ENCODE data around the gene TNFSF12. TPM values are rescaled to one million over a fixed set of nuclear protein-coding genes. Genes with fewer than 3 reads are reported as not detected.
"Not testable (repeated sequence)": the region's sequence is repeated elsewhere in the genome, so short reads cannot be mapped to it uniquely, and the experiment has no call there.

TNFSF12 gene
- total and polyA plus RNA-seq, 9 donors = 13.2 to 35.9 (median 27.2) TPM

DNA sequence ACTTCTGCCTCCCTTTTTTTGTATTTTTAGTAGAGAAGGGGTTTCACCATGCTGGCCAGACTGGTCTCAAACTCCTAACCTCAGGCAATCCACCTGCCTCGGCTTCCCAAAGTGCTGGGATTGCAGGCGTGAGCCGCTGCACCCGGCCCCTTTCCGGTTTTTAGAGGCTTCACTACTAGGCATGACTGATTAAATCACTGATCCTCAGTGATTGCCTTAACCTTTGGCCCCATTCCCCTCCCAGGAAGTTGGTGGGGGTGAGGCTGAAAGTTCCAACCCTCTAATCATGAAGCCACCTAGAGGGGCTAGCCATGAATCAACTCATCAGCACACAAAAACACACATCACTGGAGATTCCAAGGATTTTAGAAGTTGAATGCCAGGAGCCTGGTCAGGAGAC is 48.7 kb downstream of the TNFSF12 start:
- H3K4me1 ChIP-seq (ENCODE audit: control insufficient read depth, insufficient read depth, low read length); DNase-seq; H3K9me3 ChIP-seq (replicated peaks; ENCODE audit: control insufficient read depth, low read depth, low read length); H3K27ac ChIP-seq (ENCODE audit: low read length); H3K27me3 ChIP-seq (ENCODE audit: control insufficient read depth, insufficient read depth, low read length); H3K4me3 ChIP-seq (ENCODE audit: low read length): not testable (repeated sequence)
- peaks cover 74% of the 10 kb centered on the region for H3K36me3 ChIP-seq (ENCODE audit: control insufficient read depth, insufficient read depth, low read length)
- no CpG with 5 or more reads among the region's 5 CpGs for WGBS (ENCODE audit: insufficient coverage)

DNA sequence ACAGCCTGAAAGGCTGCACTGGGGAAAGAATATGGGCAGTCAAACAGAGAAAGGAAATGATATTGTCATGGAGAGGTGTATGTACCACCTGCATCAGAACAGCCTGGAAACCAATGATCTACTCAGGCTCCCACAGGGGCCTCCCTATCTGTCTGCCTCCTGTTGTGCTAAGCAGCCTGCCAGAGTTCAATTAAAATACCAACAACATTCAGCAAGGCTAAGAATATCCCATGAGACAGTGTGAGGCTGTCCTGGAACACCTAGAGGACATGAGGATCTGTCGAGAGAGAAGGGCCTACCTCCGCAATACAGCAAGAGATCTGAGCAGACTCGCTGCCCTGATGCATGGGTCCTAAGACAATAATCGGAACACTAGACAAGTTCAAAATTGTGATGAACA is 57.4 kb downstream of the TNFSF12 start:
- Histone ChIP-seq H3K4me1 (ENCODE audit: control insufficient read depth, insufficient read depth, low read length) (no peaks in the 10 kb centered on the region), H3K27ac (ENCODE audit: low read length) (peak overlapping the region; percentile 32), H3K36me3 (ENCODE audit: control insufficient read depth, insufficient read depth, low read length) (peaks cover 52% of the 10 kb centered on the region), H3K27me3 (ENCODE audit: control insufficient read depth, insufficient read depth, low read length) (no peaks in the 10 kb centered on the region), H3K4me3 (ENCODE audit: low read length) (no peak overlapping the region), H3K9me3 (replicated peaks; ENCODE audit: control insufficient read depth, low read depth, low read length) (no peaks in the 10 kb centered on the region)
- WGBS (ENCODE audit: insufficient coverage) = 93% methylated on average over 2 of the region's 4 CpGs
- no peak for DNase-seq

Other genes starting within 250 kb of the TNFSF12 start
Only the 30 nearest of the 32 such genes appear.
- gene NEURL4, start 219.7 kb upstream of the TNFSF12 start, total RNA-seq = 17.7 TPM
- gene NEURL4, start 219.7 kb upstream of the TNFSF12 start, polyA plus RNA-seq (ENCODE audit: insufficient read depth in 1 of 8, insufficient read length in 8 of 8, low replicate concordance in 1 of 8) = 10 to 100 TPM; 13.3 to 21.7 (median 19.2) TPM
- 12.1 TPM for gene ACAP1, start 212.5 kb upstream of the TNFSF12 start, total RNA-seq
- gene ACAP1, start 212.5 kb upstream of the TNFSF12 start, polyA plus RNA-seq (ENCODE audit: insufficient read depth in 1 of 8, insufficient read length in 8 of 8, low replicate concordance in 1 of 8) = 10 to 100 TPM in 2 of 8 donors, 1 to 10 TPM in 6; 4.7 to 10.2 (median 7.2) TPM
- gene KCTD11, start 196.9 kb upstream of the TNFSF12 start, total RNA-seq = 4.7 TPM
- gene KCTD11, start 196.9 kb upstream of the TNFSF12 start, polyA plus RNA-seq (ENCODE audit: insufficient read depth in 1 of 8, insufficient read length in 8 of 8, low replicate concordance in 1 of 8) = 10 to 100 TPM in 1 of 8 donors, 1 to 10 TPM in 7; 6.8 to 10.5 (median 7.9) TPM
- gene TMEM95, start 193.9 kb upstream of the TNFSF12 start, total RNA-seq = not detected
- gene TMEM95, start 193.9 kb upstream of the TNFSF12 start, polyA plus RNA-seq (ENCODE audit: insufficient read depth in 1 of 8, insufficient read length in 8 of 8, low replicate concordance in 1 of 8) = not detected
- 0.31 TPM for gene TNK1, start 168.0 kb upstream of the TNFSF12 start, total RNA-seq
- 1 to 10 TPM in 2 of 8 donors, under 1 TPM in 6; 0.23 to 1.3 (median 0.70) TPM for gene TNK1, start 168.0 kb upstream of the TNFSF12 start, polyA plus RNA-seq (ENCODE audit: insufficient read depth in 1 of 8, insufficient read length in 8 of 8, low replicate concordance in 1 of 8)
- 14.2 TPM for gene PLSCR3, start 154.5 kb upstream of the TNFSF12 start, total RNA-seq
- gene PLSCR3, start 154.5 kb upstream of the TNFSF12 start, polyA plus RNA-seq (ENCODE audit: insufficient read depth in 1 of 8, insufficient read length in 8 of 8, low replicate concordance in 1 of 8) = 10 to 100 TPM; 24.2 to 38.9 (median 30.0) TPM
- 100 TPM for gene TMEM256, start 145.0 kb upstream of the TNFSF12 start, total RNA-seq
- gene TMEM256, start 145.0 kb upstream of the TNFSF12 start, polyA plus RNA-seq (ENCODE audit: insufficient read depth in 1 of 8, insufficient read length in 8 of 8, low replicate concordance in 1 of 8) = 10 to 100 TPM; 45.4 to 70.0 (median 57.7) TPM
- gene NLGN2, start 141.2 kb upstream of the TNFSF12 start, total RNA-seq = 7.7 TPM
- gene NLGN2, start 141.2 kb upstream of the TNFSF12 start, polyA plus RNA-seq (ENCODE audit: insufficient read depth in 1 of 8, insufficient read length in 8 of 8, low replicate concordance in 1 of 8) = 10 to 100 TPM; 20.6 to 36.2 (median 27.0) TPM
- gene SPEM1, start 128.7 kb upstream of the TNFSF12 start, total RNA-seq = not detected
- gene SPEM1, start 128.7 kb upstream of the TNFSF12 start, polyA plus RNA-seq (ENCODE audit: insufficient read depth in 1 of 8, insufficient read length in 8 of 8, low replicate concordance in 1 of 8) = not detected
- gene SPEM2, start 123.4 kb upstream of the TNFSF12 start, total RNA-seq = not detected
- not detected for gene SPEM2, start 123.4 kb upstream of the TNFSF12 start, polyA plus RNA-seq (ENCODE audit: insufficient read depth in 1 of 8, insufficient read length in 8 of 8, low replicate concordance in 1 of 8)
- not detected for gene SPEM3, start 120.2 kb upstream of the TNFSF12 start, total RNA-seq
- gene SPEM3, start 120.2 kb upstream of the TNFSF12 start, polyA plus RNA-seq (ENCODE audit: insufficient read depth in 1 of 8, insufficient read length in 8 of 8, low replicate concordance in 1 of 8) = under 1 TPM in 1 of 8 donors, not detected in 7; 0.26 TPM
- 0.93 TPM for gene TMEM102, start 113.6 kb upstream of the TNFSF12 start, total RNA-seq
- 1 to 10 TPM in 4 of 8 donors, under 1 TPM in 4; 0.72 to 1.7 (median 0.95) TPM for gene TMEM102, start 113.6 kb upstream of the TNFSF12 start, polyA plus RNA-seq (ENCODE audit: insufficient read depth in 1 of 8, insufficient read length in 8 of 8, low replicate concordance in 1 of 8)
- gene FGF11, start 109.5 kb upstream of the TNFSF12 start, total RNA-seq = 1.6 TPM
- gene FGF11, start 109.5 kb upstream of the TNFSF12 start, polyA plus RNA-seq (ENCODE audit: insufficient read depth in 1 of 8, insufficient read length in 8 of 8, low replicate concordance in 1 of 8) = 1 to 10 TPM; 1.0 to 4.8 (median 2.1) TPM
- 52.8 TPM for gene CHRNB1, start 104.0 kb upstream of the TNFSF12 start, total RNA-seq
- gene CHRNB1, start 104.0 kb upstream of the TNFSF12 start, polyA plus RNA-seq (ENCODE audit: insufficient read depth in 1 of 8, insufficient read length in 8 of 8, low replicate concordance in 1 of 8) = 10 to 100 TPM; 58.0 to 80.8 (median 70.9) TPM
- gene ZBTB4, start 69.4 kb upstream of the TNFSF12 start, total RNA-seq = 14.1 TPM
- 10 to 100 TPM; 20.1 to 31.6 (median 24.5) TPM for gene ZBTB4, start 69.4 kb upstream of the TNFSF12 start, polyA plus RNA-seq (ENCODE audit: insufficient read depth in 1 of 8, insufficient read length in 8 of 8, low replicate concordance in 1 of 8)
- gene SLC35G6, start 67.6 kb upstream of the TNFSF12 start, total RNA-seq = not detected
- under 1 TPM in 6 of 8 donors, not detected in 2; 0.09 to 0.27 (median 0.18) TPM for gene SLC35G6, start 67.6 kb upstream of the TNFSF12 start, polyA plus RNA-seq (ENCODE audit: insufficient read depth in 1 of 8, insufficient read length in 8 of 8, low replicate concordance in 1 of 8)
- gene POLR2A, start 64.7 kb upstream of the TNFSF12 start, total RNA-seq = 30.9 TPM
- 10 to 100 TPM; 42.0 to 81.0 (median 60.8) TPM for gene POLR2A, start 64.7 kb upstream of the TNFSF12 start, polyA plus RNA-seq (ENCODE audit: insufficient read depth in 1 of 8, insufficient read length in 8 of 8, low replicate concordance in 1 of 8)
- gene TNFSF13, start 9.7 kb downstream of the TNFSF12 start, total RNA-seq = 2.2 TPM
- gene TNFSF13, start 9.7 kb downstream of the TNFSF12 start, polyA plus RNA-seq (ENCODE audit: insufficient read depth in 1 of 8, insufficient read length in 8 of 8, low replicate concordance in 1 of 8) = 1 to 10 TPM; 3.5 to 5.9 (median 4.3) TPM
- gene SENP3, start 12.9 kb downstream of the TNFSF12 start, total RNA-seq = 34.5 TPM
- 10 to 100 TPM; 33.8 to 43.6 (median 41.7) TPM for gene SENP3, start 12.9 kb downstream of the TNFSF12 start, polyA plus RNA-seq (ENCODE audit: insufficient read depth in 1 of 8, insufficient read length in 8 of 8, low replicate concordance in 1 of 8)
- 15.7 TPM for gene CD68, start 30.6 kb downstream of the TNFSF12 start, total RNA-seq
- gene CD68, start 30.6 kb downstream of the TNFSF12 start, polyA plus RNA-seq (ENCODE audit: insufficient read depth in 1 of 8, insufficient read length in 8 of 8, low replicate concordance in 1 of 8) = 10 to 100 TPM; 20.2 to 56.6 (median 38.8) TPM
- gene MPDU1, start 34.8 kb downstream of the TNFSF12 start, total RNA-seq = 34.4 TPM
- 10 to 100 TPM; 43.2 to 63.6 (median 50.2) TPM for gene MPDU1, start 34.8 kb downstream of the TNFSF12 start, polyA plus RNA-seq (ENCODE audit: insufficient read depth in 1 of 8, insufficient read length in 8 of 8, low replicate concordance in 1 of 8)
- 1.4 TPM for gene SOX15, start 41.0 kb downstream of the TNFSF12 start, total RNA-seq
- 1 to 10 TPM; 1.6 to 4.1 (median 2.0) TPM for gene SOX15, start 41.0 kb downstream of the TNFSF12 start, polyA plus RNA-seq (ENCODE audit: insufficient read depth in 1 of 8, insufficient read length in 8 of 8, low replicate concordance in 1 of 8)
- 35.1 TPM for gene FXR2, start 65.8 kb downstream of the TNFSF12 start, total RNA-seq
- gene FXR2, start 65.8 kb downstream of the TNFSF12 start, polyA plus RNA-seq (ENCODE audit: insufficient read depth in 1 of 8, insufficient read length in 8 of 8, low replicate concordance in 1 of 8) = 10 to 100 TPM; 31.4 to 37.2 (median 34.9) TPM
- gene SAT2, start 78.8 kb downstream of the TNFSF12 start, total RNA-seq = 72.1 TPM
- gene SAT2, start 78.8 kb downstream of the TNFSF12 start, polyA plus RNA-seq (ENCODE audit: insufficient read depth in 1 of 8, insufficient read length in 8 of 8, low replicate concordance in 1 of 8) = 10 to 100 TPM; 61.5 to 82.1 (median 69.9) TPM
- 0.58 TPM for gene SHBG, start 81.1 kb downstream of the TNFSF12 start, total RNA-seq
- gene SHBG, start 81.1 kb downstream of the TNFSF12 start, polyA plus RNA-seq (ENCODE audit: insufficient read depth in 1 of 8, insufficient read length in 8 of 8, low replicate concordance in 1 of 8) = 1 to 10 TPM in 5 of 8 donors, under 1 TPM in 3; 0.63 to 1.5 (median 1.1) TPM
- gene ATP1B2, start 101.9 kb downstream of the TNFSF12 start, total RNA-seq = 2.7 TPM
- 10 to 100 TPM; 12.4 to 27.3 (median 23.4) TPM for gene ATP1B2, start 101.9 kb downstream of the TNFSF12 start, polyA plus RNA-seq (ENCODE audit: insufficient read depth in 1 of 8, insufficient read length in 8 of 8, low replicate concordance in 1 of 8)
- gene TP53, start 138.4 kb downstream of the TNFSF12 start, total RNA-seq = 17.9 TPM
- gene TP53, start 138.4 kb downstream of the TNFSF12 start, polyA plus RNA-seq (ENCODE audit: insufficient read depth in 1 of 8, insufficient read length in 8 of 8, low replicate concordance in 1 of 8) = 10 to 100 TPM; 33.8 to 51.8 (median 40.9) TPM
- 5.9 TPM for gene WRAP53, start 139.4 kb downstream of the TNFSF12 start, total RNA-seq
- 10 to 100 TPM in 1 of 8 donors, 1 to 10 TPM in 7; 7.9 to 10.0 (median 8.3) TPM for gene WRAP53, start 139.4 kb downstream of the TNFSF12 start, polyA plus RNA-seq (ENCODE audit: insufficient read depth in 1 of 8, insufficient read length in 8 of 8, low replicate concordance in 1 of 8)
- gene EFNB3, start 156.1 kb downstream of the TNFSF12 start, total RNA-seq = 3.6 TPM
- gene EFNB3, start 156.1 kb downstream of the TNFSF12 start, polyA plus RNA-seq (ENCODE audit: insufficient read depth in 1 of 8, insufficient read length in 8 of 8, low replicate concordance in 1 of 8) = 10 to 100 TPM in 1 of 8 donors, 1 to 10 TPM in 7; 4.0 to 11.6 (median 7.0) TPM
- gene DNAH2, start 168.7 kb downstream of the TNFSF12 start, total RNA-seq = 4.6 TPM
- 10 to 100 TPM in 2 of 8 donors, 1 to 10 TPM in 6; 3.9 to 18.3 (median 6.2) TPM for gene DNAH2, start 168.7 kb downstream of the TNFSF12 start, polyA plus RNA-seq (ENCODE audit: insufficient read depth in 1 of 8, insufficient read length in 8 of 8, low replicate concordance in 1 of 8)